ENCODE measurements around the gene RILPL1.
"Not testable (repeated sequence)": the region's sequence is repeated elsewhere in the genome, so short reads cannot be mapped to it uniquely, and the experiment has no call there.

The RILPL1 gene

DNA sequence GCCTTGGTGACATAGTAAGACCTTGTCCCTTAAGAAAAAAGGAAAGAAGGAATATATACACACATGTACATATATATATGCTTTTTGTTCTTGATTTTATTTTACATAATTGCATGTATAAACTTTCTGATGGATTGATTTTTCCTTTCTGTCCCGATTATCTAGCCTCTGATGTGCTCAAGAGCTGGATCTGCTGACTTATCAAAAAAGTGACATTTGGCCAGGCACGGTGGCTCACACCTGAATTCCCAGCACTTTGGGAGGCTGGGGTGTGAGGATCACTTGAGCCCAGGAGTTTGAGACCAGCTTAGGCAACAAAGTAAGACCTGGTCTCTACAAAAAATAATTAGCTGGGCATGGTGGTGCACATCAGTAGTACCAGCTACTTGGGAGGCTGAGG is 63.5 kb downstream of the RILPL1 start:
- in situ Hi-C loops (cut with MboI; ENCODE audit: low sequenced_read_pairs, unreplicated experiment), result no loop called here
- DNase-seq (ENCODE audit: low spot score), result no peak
- no peak for TF ChIP-seq CTCF (IDR thresholded peaks at IDR 0.05; ENCODE audit: borderline replicate concordance, control extremely low read depth, extremely low read depth, insufficient read depth, missing control alignments)

GRCh38 chr12:123468786-123469185 is 64.7 kb downstream of the RILPL1 start:
- DNase-seq (ENCODE audit: low spot score), result peak; percentile 72
- peak; percentile 45 for TF ChIP-seq CTCF (IDR thresholded peaks at IDR 0.05; ENCODE audit: borderline replicate concordance, control extremely low read depth, extremely low read depth, insufficient read depth, missing control alignments)
- in situ Hi-C loops (cut with MboI; ENCODE audit: low sequenced_read_pairs, unreplicated experiment), result no loop called here

- TF ChIP-seq CTCF (IDR thresholded peaks at IDR 0.05; ENCODE audit: borderline replicate concordance, control extremely low read depth, extremely low read depth, insufficient read depth, missing control alignments), result no peak
- DNase-seq (ENCODE audit: low spot score), result no peak
- in situ Hi-C loops (cut with MboI; ENCODE audit: low sequenced_read_pairs, unreplicated experiment), result no loop called here
These were observed 68.4 kb downstream of the RILPL1 start for GRCh38 chr12:123465084-123465483.

DNA sequence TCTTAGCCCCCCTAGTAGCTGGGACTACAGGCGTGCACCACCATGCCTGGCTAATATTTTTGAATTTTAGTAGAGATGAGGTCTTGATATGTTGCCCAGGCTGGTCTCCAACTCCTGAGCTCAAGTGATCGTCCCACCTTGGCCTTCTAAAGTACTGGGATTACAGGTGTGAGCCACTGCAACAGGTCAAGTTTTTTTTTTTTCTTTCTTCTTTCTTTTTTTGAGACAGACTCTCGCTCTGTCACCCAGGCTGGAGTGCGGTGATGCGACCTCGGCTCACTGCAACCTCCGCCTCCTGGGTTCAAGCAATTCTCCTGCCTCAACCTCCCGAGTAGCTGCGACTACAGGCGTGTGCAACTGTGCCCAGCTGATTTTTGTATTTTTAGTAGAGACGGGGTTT is 70.3 kb downstream of the RILPL1 start:
- in situ Hi-C loops (cut with MboI; ENCODE audit: low sequenced_read_pairs, unreplicated experiment); DNase-seq (ENCODE audit: low spot score): not testable (repeated sequence)

GRCh38 chr12:123457980-123458779 is 75.3 kb downstream of the RILPL1 start, which contains the start of gene SNRNP35:
TSS of gene SNRNP35 (plus strand) at chr12:123458139. CDS start at chr12:123465541, 7,402 bp downstream.
- no peak for TF ChIP-seq CTCF (IDR thresholded peaks at IDR 0.05; ENCODE audit: borderline replicate concordance, control extremely low read depth, extremely low read depth, insufficient read depth, missing control alignments)
- in situ Hi-C loops (cut with MboI; ENCODE audit: low sequenced_read_pairs, unreplicated experiment), result no loop called here
- peak; percentile 85 for DNase-seq (ENCODE audit: low spot score)

DNA sequence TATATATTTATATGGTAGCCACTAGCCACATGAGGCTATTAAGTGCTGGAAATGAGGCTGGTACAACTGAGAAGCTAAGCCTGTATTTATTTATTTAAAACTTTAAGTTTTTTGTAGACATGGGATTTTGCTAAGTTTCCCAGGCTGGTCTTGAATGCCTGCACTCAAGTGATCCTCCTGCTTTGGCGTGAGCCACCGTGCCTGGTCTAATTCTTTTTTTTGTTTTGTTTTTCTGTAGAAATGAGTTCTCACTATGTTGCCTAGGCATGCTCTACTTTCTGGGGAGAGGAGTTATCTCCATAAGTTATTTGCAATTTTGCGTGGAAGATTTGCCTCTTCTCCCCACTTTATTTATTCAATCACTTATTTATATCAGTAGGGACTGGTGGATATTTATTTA is 80.4 kb downstream of the RILPL1 start:
- in situ Hi-C loops (cut with MboI; ENCODE audit: low sequenced_read_pairs, unreplicated experiment), result no loop called here
- DNase-seq (ENCODE audit: low spot score), result no peak
- TF ChIP-seq CTCF (IDR thresholded peaks at IDR 0.05; ENCODE audit: borderline replicate concordance, control extremely low read depth, extremely low read depth, insufficient read depth, missing control alignments), result no peak

DNA sequence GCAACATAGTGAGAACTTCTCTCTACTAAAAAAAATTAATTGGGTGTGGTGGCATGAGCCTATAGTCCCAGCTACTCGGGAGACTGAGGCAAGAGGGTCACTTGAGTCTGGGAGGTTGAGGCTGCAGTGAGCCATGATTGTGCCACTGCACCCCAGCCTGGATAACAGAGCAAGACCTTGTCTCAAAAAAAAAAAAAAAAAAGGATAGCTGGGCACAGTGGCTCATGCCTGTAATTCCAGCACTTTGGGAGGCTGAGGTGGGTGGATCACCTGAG is 81.3 kb downstream of the RILPL1 start:
- DNase-seq (ENCODE audit: low spot score); in situ Hi-C loops (cut with MboI; ENCODE audit: low sequenced_read_pairs, unreplicated experiment): not testable (repeated sequence)

DNA sequence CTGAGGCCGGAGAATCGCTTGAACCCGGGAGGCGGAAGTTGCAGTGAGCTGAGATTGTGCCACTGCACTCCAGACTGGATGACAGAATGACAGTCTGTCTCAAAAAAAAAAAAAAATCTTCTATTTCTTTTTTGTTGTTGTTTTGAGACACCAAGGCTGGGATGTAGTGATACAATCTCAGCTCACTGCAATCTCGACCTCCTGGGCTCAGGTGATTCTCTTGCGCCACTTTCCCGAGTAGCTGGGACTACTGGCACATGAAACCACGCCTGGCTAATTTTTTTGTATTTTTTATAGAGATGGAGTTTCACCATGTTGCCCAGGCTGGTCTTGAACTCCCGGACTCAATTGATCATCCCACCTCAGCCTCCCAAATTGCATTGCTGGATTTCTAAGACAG is 82.9 kb downstream of the RILPL1 start:
- no peak for DNase-seq (ENCODE audit: low spot score)
- in situ Hi-C loops (cut with MboI; ENCODE audit: low sequenced_read_pairs, unreplicated experiment), result no loop called here
- no peak for TF ChIP-seq CTCF (IDR thresholded peaks at IDR 0.05; ENCODE audit: borderline replicate concordance, control extremely low read depth, extremely low read depth, insufficient read depth, missing control alignments)

Measured in GM13976 (cell line).